Measurements from ENCODE around the gene PARVB.

PARVB gene

GRCh38 chr22:44091751-44092150, 67.6 kb downstream of the PARVB start:
- H3K9me3 ChIP-seq (ENCODE audit: control insufficient read depth in 5 of 5, low read length in 5 of 5): no peaks in the 10 kb centered on the region
- H3K27ac ChIP-seq (ENCODE audit: low read depth, low read length): no peak overlapping the region
- H3K27me3 ChIP-seq (ENCODE audit: control insufficient read depth in 5 of 5, insufficient read depth in 4 of 5, low read length in 5 of 5): no peaks in the 10 kb centered on the region
- no peak overlapping the region for H3K9ac ChIP-seq (ENCODE audit: low read length in 5 of 5)
- peaks cover 0 to 43% (median 32%) of the 10 kb centered on the region in 5 donors for H3K36me3 ChIP-seq (ENCODE audit: control insufficient read depth in 5 of 5, insufficient read depth in 5 of 5, low read length in 5 of 5)
- peaks cover 0 to 11% (median 4%) of the 10 kb centered on the region in 5 donors for H3K4me1 ChIP-seq (ENCODE audit: control insufficient read depth in 5 of 5, insufficient read depth in 5 of 5, low read length in 5 of 5)
- no peak overlapping the region for H3K4me3 ChIP-seq (ENCODE audit: low read depth in 1 of 5, low read length in 5 of 5)

- no peak overlapping the region for H3K9ac ChIP-seq (ENCODE audit: low read length in 5 of 5)
- H3K36me3 ChIP-seq (ENCODE audit: control insufficient read depth in 5 of 5, insufficient read depth in 5 of 5, low read length in 5 of 5): peaks cover 0 to 53% (median 41%) of the 10 kb centered on the region in 5 donors
- H3K9me3 ChIP-seq (ENCODE audit: control insufficient read depth in 5 of 5, low read length in 5 of 5): no peaks in the 10 kb centered on the region
- no peak overlapping the region for H3K4me3 ChIP-seq (ENCODE audit: low read depth in 1 of 5, low read length in 5 of 5)
- H3K27me3 ChIP-seq (ENCODE audit: control insufficient read depth in 5 of 5, insufficient read depth in 4 of 5, low read length in 5 of 5): no peaks in the 10 kb centered on the region
- H3K27ac ChIP-seq (ENCODE audit: low read depth, low read length): no peak overlapping the region
- peaks cover 0 to 11% (median 4%) of the 10 kb centered on the region in 5 donors for H3K4me1 ChIP-seq (ENCODE audit: control insufficient read depth in 5 of 5, insufficient read depth in 5 of 5, low read length in 5 of 5)
Observed at GRCh38 chr22:44092636-44093220, 68.6 kb downstream of the PARVB start.

- Histone ChIP-seq H3K4me1 (ENCODE audit: control insufficient read depth in 5 of 5, insufficient read depth in 5 of 5, low read length in 5 of 5) (peaks cover 0 to 10% (median 3%) of the 10 kb centered on the region in 5 donors), H3K36me3 (ENCODE audit: control insufficient read depth in 5 of 5, insufficient read depth in 5 of 5, low read length in 5 of 5) (peaks cover 0 to 60% (median 41%) of the 10 kb centered on the region in 5 donors), H3K4me3 (ENCODE audit: low read depth in 1 of 5, low read length in 5 of 5) (no peak overlapping the region), H3K27ac (ENCODE audit: low read depth, low read length) (no peak overlapping the region), H3K27me3 (ENCODE audit: control insufficient read depth in 5 of 5, insufficient read depth in 4 of 5, low read length in 5 of 5) (no peaks in the 10 kb centered on the region), H3K9me3 (ENCODE audit: control insufficient read depth in 5 of 5, low read length in 5 of 5) (no peaks in the 10 kb centered on the region), H3K9ac (ENCODE audit: low read length in 5 of 5) (no peak overlapping the region)
Observed at GRCh38 chr22:44093791-44094190, 69.7 kb downstream of the PARVB start.

- Histone ChIP-seq H3K36me3 (ENCODE audit: control insufficient read depth in 5 of 5, insufficient read depth in 5 of 5, low read length in 5 of 5) (peaks cover 0 to 69% (median 42%) of the 10 kb centered on the region in 5 donors), H3K4me1 (ENCODE audit: control insufficient read depth in 5 of 5, insufficient read depth in 5 of 5, low read length in 5 of 5) (peaks cover 0 to 2% (median 0%) of the 10 kb centered on the region in 5 donors), H3K4me3 (ENCODE audit: low read depth in 1 of 5, low read length in 5 of 5) (no peak overlapping the region), H3K9me3 (ENCODE audit: control insufficient read depth in 5 of 5, low read length in 5 of 5) (no peaks in the 10 kb centered on the region), H3K27ac (ENCODE audit: low read depth, low read length) (no peak overlapping the region), H3K27me3 (ENCODE audit: control insufficient read depth in 5 of 5, insufficient read depth in 4 of 5, low read length in 5 of 5) (no peaks in the 10 kb centered on the region), H3K9ac (ENCODE audit: low read length in 5 of 5) (no peak overlapping the region)
Observed at GRCh38 chr22:44094751-44095302, 70.7 kb downstream of the PARVB start.

DNA sequence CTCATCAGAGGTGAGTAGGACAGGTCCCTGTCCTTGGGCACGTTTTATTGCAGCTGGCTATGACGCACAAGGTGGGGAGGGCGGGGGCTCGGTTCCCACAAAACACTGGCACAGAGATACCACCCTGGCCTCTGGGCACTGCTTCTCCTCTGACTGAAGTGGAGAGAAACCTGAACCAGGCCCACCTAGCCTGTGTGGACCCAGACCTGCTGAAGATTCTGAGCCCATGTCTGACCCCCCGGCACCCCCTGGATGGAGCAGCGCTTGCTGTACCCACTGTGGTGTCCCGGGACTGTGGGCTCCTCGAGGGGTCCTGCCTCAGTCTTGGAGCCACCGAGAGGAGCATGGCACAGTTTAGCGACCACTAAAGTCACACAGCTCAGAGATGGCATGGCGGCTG, 72.6 kb downstream of the PARVB start:
- no peaks in the 10 kb centered on the region for H3K4me1 ChIP-seq (ENCODE audit: control insufficient read depth in 5 of 5, insufficient read depth in 5 of 5, low read length in 5 of 5)
- H3K27me3 ChIP-seq (ENCODE audit: control insufficient read depth in 5 of 5, insufficient read depth in 4 of 5, low read length in 5 of 5): no peaks in the 10 kb centered on the region
- H3K27ac ChIP-seq (ENCODE audit: low read depth, low read length): no peak overlapping the region
- no peaks in the 10 kb centered on the region for H3K9me3 ChIP-seq (ENCODE audit: control insufficient read depth in 5 of 5, low read length in 5 of 5)
- H3K4me3 ChIP-seq (ENCODE audit: low read depth in 1 of 5, low read length in 5 of 5): no peak overlapping the region
- H3K9ac ChIP-seq (ENCODE audit: low read length in 5 of 5): no peak overlapping the region
- peaks cover 0 to 80% (median 54%) of the 10 kb centered on the region in 5 donors for H3K36me3 ChIP-seq (ENCODE audit: control insufficient read depth in 5 of 5, insufficient read depth in 5 of 5, low read length in 5 of 5)

GRCh38 chr22:44097263-44098020, 73.3 kb downstream of the PARVB start:
- Histone ChIP-seq H3K9ac (ENCODE audit: low read length in 5 of 5) (no peak overlapping the region), H3K4me3 (ENCODE audit: low read depth in 1 of 5, low read length in 5 of 5) (no peak overlapping the region), H3K27me3 (ENCODE audit: control insufficient read depth in 5 of 5, insufficient read depth in 4 of 5, low read length in 5 of 5) (no peaks in the 10 kb centered on the region), H3K27ac (ENCODE audit: low read depth, low read length) (no peak overlapping the region), H3K4me1 (ENCODE audit: control insufficient read depth in 5 of 5, insufficient read depth in 5 of 5, low read length in 5 of 5) (no peaks in the 10 kb centered on the region), H3K36me3 (ENCODE audit: control insufficient read depth in 5 of 5, insufficient read depth in 5 of 5, low read length in 5 of 5) (peaks cover 0 to 86% (median 59%) of the 10 kb centered on the region in 5 donors), H3K9me3 (ENCODE audit: control insufficient read depth in 5 of 5, low read length in 5 of 5) (no peaks in the 10 kb centered on the region)

GRCh38 chr22:44098021-44098739, 74.1 kb downstream of the PARVB start:
- Histone ChIP-seq H3K4me3 (ENCODE audit: low read depth in 1 of 5, low read length in 5 of 5) (no peak overlapping the region), H3K27ac (ENCODE audit: low read depth, low read length) (no peak overlapping the region), H3K27me3 (ENCODE audit: control insufficient read depth in 5 of 5, insufficient read depth in 4 of 5, low read length in 5 of 5) (no peaks in the 10 kb centered on the region), H3K9me3 (ENCODE audit: control insufficient read depth in 5 of 5, low read length in 5 of 5) (no peaks in the 10 kb centered on the region), H3K9ac (ENCODE audit: low read length in 5 of 5) (no peak overlapping the region), H3K4me1 (ENCODE audit: control insufficient read depth in 5 of 5, insufficient read depth in 5 of 5, low read length in 5 of 5) (no peaks in the 10 kb centered on the region), H3K36me3 (ENCODE audit: control insufficient read depth in 5 of 5, insufficient read depth in 5 of 5, low read length in 5 of 5) (peaks cover 0 to 86% (median 57%) of the 10 kb centered on the region in 5 donors)

DNA sequence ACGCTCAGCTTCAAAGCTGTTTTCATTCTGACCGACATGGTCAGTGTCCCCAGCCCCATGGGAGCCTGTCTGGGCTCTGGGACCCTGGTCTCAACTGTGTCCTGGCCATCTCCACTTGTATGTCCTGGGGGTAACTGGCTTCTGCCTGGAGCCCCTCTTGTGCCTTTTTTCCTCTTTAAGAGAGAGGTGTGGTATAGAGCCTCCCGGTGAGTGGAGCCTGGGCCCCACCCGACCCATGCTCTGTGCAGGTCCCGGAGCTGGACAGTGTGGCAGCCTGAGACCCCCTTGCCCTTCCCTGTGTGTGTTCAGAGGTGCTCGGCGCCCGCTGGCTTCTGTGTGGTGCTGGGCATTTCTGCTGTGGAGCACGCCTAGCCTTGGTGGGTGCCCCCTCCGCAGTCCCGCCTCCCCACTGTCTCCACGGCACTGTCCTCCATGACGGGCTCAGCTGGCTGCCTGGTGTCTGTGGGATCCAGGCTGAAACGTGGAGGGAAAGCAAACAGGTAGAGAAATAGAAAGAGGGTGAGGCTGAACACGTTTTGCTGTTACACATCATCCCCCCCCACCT, 74.9 kb downstream of the PARVB start:
- Histone ChIP-seq H3K4me1 (ENCODE audit: control insufficient read depth in 5 of 5, insufficient read depth in 5 of 5, low read length in 5 of 5) (no peaks in the 10 kb centered on the region), H3K4me3 (ENCODE audit: low read depth in 1 of 5, low read length in 5 of 5) (no peak overlapping the region), H3K27me3 (ENCODE audit: control insufficient read depth in 5 of 5, insufficient read depth in 4 of 5, low read length in 5 of 5) (no peaks in the 10 kb centered on the region), H3K9ac (ENCODE audit: low read length in 5 of 5) (no peak overlapping the region), H3K9me3 (ENCODE audit: control insufficient read depth in 5 of 5, low read length in 5 of 5) (no peaks in the 10 kb centered on the region), H3K27ac (ENCODE audit: low read depth, low read length) (no peak overlapping the region), H3K36me3 (ENCODE audit: control insufficient read depth in 5 of 5, insufficient read depth in 5 of 5, low read length in 5 of 5) (peaks cover 0 to 87% (median 64%) of the 10 kb centered on the region in 5 donors)

- no peaks in the 10 kb centered on the region for H3K27me3 ChIP-seq (ENCODE audit: control insufficient read depth in 5 of 5, insufficient read depth in 4 of 5, low read length in 5 of 5)
- no peak overlapping the region for H3K9ac ChIP-seq (ENCODE audit: low read length in 5 of 5)
- H3K4me3 ChIP-seq (ENCODE audit: low read depth in 1 of 5, low read length in 5 of 5): no peak overlapping the region
- no peaks in the 10 kb centered on the region for H3K9me3 ChIP-seq (ENCODE audit: control insufficient read depth in 5 of 5, low read length in 5 of 5)
- H3K36me3 ChIP-seq (ENCODE audit: control insufficient read depth in 5 of 5, insufficient read depth in 5 of 5, low read length in 5 of 5): peaks cover 0 to 87% (median 64%) of the 10 kb centered on the region in 5 donors
- H3K27ac ChIP-seq (ENCODE audit: low read depth, low read length): no peak overlapping the region
- no peaks in the 10 kb centered on the region for H3K4me1 ChIP-seq (ENCODE audit: control insufficient read depth in 5 of 5, insufficient read depth in 5 of 5, low read length in 5 of 5)
Observed at GRCh38 chr22:44099696-44100095, 75.6 kb downstream of the PARVB start.
